Heart left ventricle (tissue), 16 donors: Measurements from ENCODE around the gene CAT. TPM values are rescaled to one million over a fixed set of nuclear protein-coding genes. Genes with fewer than 3 reads are reported as not detected.

Source experiments
- ATAC-seq, 4 donors: fragments of 200-7000 bp; cut with Tn5 transposase; one replicate each; pipeline ENCODE4 v1.9.1; 2020 to 2022; ENCODE audit warnings: moderate library complexity in 4 of 4, mild to moderate bottlenecking in 3 of 4, moderate number of reproducible peaks in 1 of 4
- DNase-seq, 5 donors: peaks; one replicate each; pipeline ENCODE4 v3.0.0-alpha.2; 2020
- H3K27ac ChIP-seq, 12 donors: fragments of 200-600 bp; sonication (generic) in 4 of 12; one replicate each; pipeline versions ENCODE4 v1.5.0 to v1.8.0; 2016 to 2022; ENCODE audit warnings: mild to moderate bottlenecking in 2 of 12
- H3K27me3 ChIP-seq, 9 donors: fragments of 200-600 bp; sonication (generic) in 2 of 9; one replicate each; pipeline versions ENCODE4 v1.5.1 to v1.8.0; 2016 to 2022; ENCODE audit warnings: mild to moderate bottlenecking in 3 of 9
- H3K36me3 ChIP-seq, 9 donors: fragments of 200-600 bp; sonication (generic) in 2 of 9; one replicate each; pipeline versions ENCODE4 v1.5.0 to v1.8.0; 2018 to 2022; ENCODE audit warnings: mild to moderate bottlenecking in 2 of 9
- H3K4me1 ChIP-seq, 12 donors: fragments of 200-600 bp; sonication (generic) in 4 of 12; one replicate each; pipeline versions ENCODE4 v1.5.0 to v1.8.0; 2016 to 2022; ENCODE audit warnings: mild to moderate bottlenecking in 3 of 12
- H3K4me3 ChIP-seq, 12 donors: fragments of 200-600 bp; sonication (generic) in 4 of 12; one replicate each; pipeline versions ENCODE4 v1.5.0 to v1.8.0; 2017 to 2022; ENCODE audit warnings: mild to moderate bottlenecking in 9 of 12, moderate library complexity in 4 of 12
- H3K9me3 ChIP-seq, 12 donors: fragments of 200-600 bp; sonication (generic) in 4 of 12; one replicate each; pipeline versions ENCODE4 v1.5.0 to v1.8.0; 2016 to 2022; ENCODE audit warnings: mild to moderate bottlenecking in 1 of 12
- CTCF ChIP-seq, 12 donors: fragments of 200-600 bp; sonication (generic) in 4 of 12; IDR thresholded peaks; one replicate each; pipeline versions ENCODE4 v1.5.0 to v1.8.0; 2018 to 2022; ENCODE audit warnings: antibody characterized with exemption in 12 of 12, mild to moderate bottlenecking in 5 of 12
- POLR2A ChIP-seq, 2 donors: fragments of 450-650 bp; IDR thresholded peaks; one replicate each; pipeline ENCODE4 v1.6.1; 2017; ENCODE audit warnings: antibody characterized with exemption in 2 of 2, mild to moderate bottlenecking in 2 of 2, moderate library complexity in 2 of 2
- WGBS, 4 donors: extraction: QIAGEN DNeasy Blood & Tissue Kit in 2 of 4; methylation state at CpG; one replicate each; pipeline versions ENCODE4 v1.1.5 to v1.1.7; 2013 to 2018; 5-methylcytosine and 5-hydroxymethylcytosine counted together
- intact Hi-C, 10 donors: fragments of 100-400 bp; cut with DNase I; formaldehyde crosslinking; loops; one replicate each; pipeline versions ENCODE4 v1.11.1 to v1.14.2; 2022
- polyA plus RNA-seq, 2 donors: library from polyadenylated mRNA; stranded (reverse); fragments of 200-250 nt; gene quantifications; one replicate each; pipeline ENCODE4 v1.2.3, GENCODE V29; 2013
- total RNA-seq, 9 donors: library from RNA; depleted of rRNA in 2 of 9; stranded (reverse); fragments of >200 nt in 2 of 9; fragmentation: NEBNext Ultra II Directional in 3 of 9; extraction: Animal tissue kit (Norgen Biotek cat#: 25700) in 3 of 9; gene quantifications; one replicate each; pipeline versions ENCODE4 v1.1.0 to v1.2.4, GENCODE V29; 2016 to 2023
- donor health status: ischemic (EF 13 %, LVEDD 7.1; RV severe dilation, severe dysfunction).
- donor health status: healthy with polysubstance abuse.
- donor health status: DM: no; HTN: yes; CAD: no.
- donor health status: DM: no; HTN: no; CAD: no.
- donor health status: ischemic (EF 25% LVEDD 6.9; RV normal size, moderate dysfunction).
- donor health status: ischemic (EF 25% LVEDD 5.7; RV mildly dilated, moderate dysfunction).
- donor health status: healthy.
- donor health status: DM: yes; HTN: yes; CAD: no.
- donor health status: ischemic (EF 35%, LVEDD 5.7; RV mildly dilated, moderate dysfunction).
- donor health status: nonischemic (EF 11% LVEDD 7.7; RV severe dilation, severe dysfunction).
- donor health status: DM: yes; HTN: yes; CAD: no.
- donor health status: PGD.
- donor health status: ischemic (EF 29% LVEDD 5.4; RV normal size, mild dysfunction).
- donor health status: nonischemic (EF 23%, LVEDD 6.1; RV moderate dilation, normal function).

CAT gene
- total and polyA plus RNA-seq, 11 donors = 49.9 to 183 (median 88.6) TPM

- no peaks in the 10 kb centered on the region for H3K9me3 ChIP-seq
- no peak for TF ChIP-seq CTCF (IDR thresholded peaks at IDR 0.05)
- no peak for TF ChIP-seq POLR2A (IDR thresholded peaks at IDR 0.05)
- H3K27me3 ChIP-seq = no peaks in the 10 kb centered on the region
- H3K27ac ChIP-seq = no peak overlapping the region
- peaks cover 0 to 16% (median 4%) of the 10 kb centered on the region in 9 donors for H3K36me3 ChIP-seq
- H3K4me1 ChIP-seq = peaks cover 0 to 68% (median 51%) of the 10 kb centered on the region in 12 donors
- DNase-seq (no peak), ATAC-seq (no peak)
- intact Hi-C loops = no loop called here
- no peak overlapping the region for H3K4me3 ChIP-seq
- 60 to 74% (median 73%) methylated on average over 4 of the region's 4 CpGs for WGBS, 4 donors
These were observed 5.7 kb downstream of the CAT start for GRCh38 chr11:34444428-34444827.

DNA sequence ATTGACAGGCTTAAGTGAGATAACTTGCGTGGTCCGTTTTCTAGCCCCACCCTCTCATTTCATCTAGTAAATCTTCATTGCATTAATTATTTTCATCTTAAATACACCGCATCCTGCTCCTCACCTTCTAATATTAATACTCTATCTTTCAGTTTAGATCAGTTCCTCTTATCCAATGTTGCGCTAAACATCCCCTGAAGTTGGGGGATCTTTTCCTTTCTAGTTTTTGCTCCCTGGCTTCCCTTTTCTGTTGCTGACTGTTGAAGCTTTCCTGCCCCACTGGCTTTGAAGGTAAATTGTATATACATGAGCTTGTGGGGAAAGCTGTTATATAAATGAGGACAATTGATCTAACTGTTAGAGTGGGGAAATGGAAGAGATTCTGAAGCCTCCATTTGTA, 7.2 kb downstream of the CAT start:
- TF ChIP-seq POLR2A (IDR thresholded peaks at IDR 0.05) (no peak), CTCF (IDR thresholded peaks at IDR 0.05) (no peak)
- H3K36me3 ChIP-seq = peaks cover 0 to 31% (median 20%) of the 10 kb centered on the region in 9 donors
- peak overlapping the region in 1 of 12 donors; percentile 10 for H3K27ac ChIP-seq
- H3K9me3 ChIP-seq = no peaks in the 10 kb centered on the region
- no peak for DNase-seq
- no peak overlapping the region for H3K4me3 ChIP-seq
- intact Hi-C loops = no loop called here
- H3K27me3 ChIP-seq = no peaks in the 10 kb centered on the region
- no peak for ATAC-seq
- peaks cover 0 to 54% (median 38%) of the 10 kb centered on the region in 12 donors for H3K4me1 ChIP-seq
- 70 to 93% (median 79%) methylated on average over 4 of the region's 4 CpGs for WGBS, 4 donors

- no peak for DNase-seq
- H3K4me1 ChIP-seq = peaks cover 0 to 53% (median 38%) of the 10 kb centered on the region in 12 donors
- no peak for ATAC-seq
- 52 to 67% (median 59%) methylated on average over 5 of the region's 5 CpGs for WGBS, 4 donors
- H3K4me3 ChIP-seq = no peak overlapping the region
- intact Hi-C loops = no loop called here
- H3K36me3 ChIP-seq = peaks cover 0 to 35% (median 24%) of the 10 kb centered on the region in 9 donors
- no peaks in the 10 kb centered on the region for H3K9me3 ChIP-seq
- no peak for TF ChIP-seq POLR2A (IDR thresholded peaks at IDR 0.05)
- no peak for TF ChIP-seq CTCF (IDR thresholded peaks at IDR 0.05)
- peak overlapping the region in 1 of 12 donors; percentile 10 for H3K27ac ChIP-seq
- no peaks in the 10 kb centered on the region for H3K27me3 ChIP-seq
These were observed 7.7 kb downstream of the CAT start for GRCh38 chr11:34446386-34446785.

- H3K36me3 ChIP-seq = peaks cover 0 to 42% (median 30%) of the 10 kb centered on the region in 9 donors
- no peaks in the 10 kb centered on the region for H3K27me3 ChIP-seq
- peaks cover 0 to 48% (median 38%) of the 10 kb centered on the region in 12 donors for H3K4me1 ChIP-seq
- no peak overlapping the region for H3K27ac ChIP-seq
- no peak for DNase-seq
- peak in 2 of 4 donors; percentile 65 to 68 for ATAC-seq
- H3K9me3 ChIP-seq = no peaks in the 10 kb centered on the region
- no peak overlapping the region for H3K4me3 ChIP-seq
- intact Hi-C loops = no loop called here
- TF ChIP-seq CTCF (IDR thresholded peaks at IDR 0.05) = no peak
- TF ChIP-seq POLR2A (IDR thresholded peaks at IDR 0.05) = no peak
These were observed 8.3 kb downstream of the CAT start for GRCh38 chr11:34447044-34447443.
